Endothelial cell of umbilical vein (primary cell): ENCODE data around the gene CHSY3. TPM values are rescaled to one million over a fixed set of nuclear protein-coding genes. Genes with fewer than 3 reads are reported as not detected.

Experiments
- BruUV-seq: library from RNA; stranded (reverse); fragments of 400-500 nt; replicated peaks from 2 replicates; lab custom pipeline; 2021; lab: Mats Ljungman, UMichigan
- CTCF ChIA-PET: fragments of 300-600, 350-600 bp; sonication (Branson Sonifier 250); formaldehyde crosslinking; loops from one replicate; lab custom pipeline; 2021; ENCODE audit warnings: antibody characterized with exemption, inconsistent platforms; lab: Charles Lee
- POLR2A ChIA-PET: fragments of 300-600, 350-600 bp; sonication (Branson Sonifier 250); formaldehyde crosslinking; loops from one replicate; lab custom pipeline; 2021; ENCODE audit warnings: antibody characterized with exemption, inconsistent platforms; lab: Charles Lee
- DNase-seq: peaks from one replicate; pipeline ENCODE4 v3.0.0-alpha.2; 2011; ENCODE audit warnings: low read depth, low spot score
- FAIRE-seq: peaks from 2 replicates; lab custom pipeline; 2011; peaks lifted over from hg19 to GRCh38; lab: Jason Lieb, UNC
- H2AFZ ChIP-seq: 2 replicates; pipeline ENCODE4 v1.6.0; 2012; ENCODE audit warnings: low read depth, low read length, control low read depth, inconsistent platforms
- H3K27ac ChIP-seq: 2 replicates; pipeline ENCODE4 v1.5.1; 2011; ENCODE audit warnings: low read depth, mild to moderate bottlenecking, control low read depth, low read length, moderate library complexity; ENCODE audit not compliant: insufficient read depth
- H3K27me3 ChIP-seq, 2 experiments: 2 replicates each; pipeline versions ENCODE4 v1.6.0 to v1.6.1; 2011; ENCODE audit warnings: low read length in 2 of 2, mixed read lengths in 1 of 2; ENCODE audit not compliant: control insufficient read depth in 2 of 2, insufficient read depth in 2 of 2
- H3K36me3 ChIP-seq, 2 experiments: 2 replicates in 1 of 2; 3 replicates in 1 of 2; pipeline ENCODE4 v1.5.1; 2011; ENCODE audit warnings: low read length in 2 of 2, mild to moderate bottlenecking in 1 of 2, moderate library complexity in 1 of 2; ENCODE audit not compliant: control insufficient read depth in 2 of 2, insufficient read depth in 2 of 2; ENCODE audit errors: extremely low read depth in 1 of 2
- H3K4me1 ChIP-seq: 3 replicates; pipeline ENCODE4 v1.5.1; 2011; ENCODE audit warnings: mild to moderate bottlenecking, low read length; ENCODE audit not compliant: control insufficient read depth, insufficient read depth; ENCODE audit errors: extremely low read depth
- H3K4me2 ChIP-seq: 2 replicates; pipeline ENCODE4 v1.6.1; 2011; ENCODE audit warnings: low read length, control low read depth, mixed read lengths; ENCODE audit not compliant: insufficient read depth
- H3K4me3 ChIP-seq, 3 experiments: fragments of 200-600 bp in 1 of 3; sonication (generic), shearing (Covaris generic) in 1 of 3; replicated peaks in 1 of 3; 2 replicates each; pipeline ENCODE4 v1.5.1; 2011 to 2016; ENCODE audit warnings: control low read depth in 3 of 3, low read length in 3 of 3, mild to moderate bottlenecking in 2 of 3, inconsistent platforms in 1 of 3, low read depth in 1 of 3, moderate library complexity in 1 of 3; ENCODE audit not compliant: insufficient read depth in 1 of 3
- H3K79me2 ChIP-seq: 2 replicates; pipeline ENCODE4 v1.6.0; 2012; ENCODE audit warnings: low read length, inconsistent platforms; ENCODE audit not compliant: control insufficient read depth, insufficient read depth
- H3K9ac ChIP-seq: replicated peaks from 2 replicates; pipeline ENCODE3; 2011; ENCODE audit warnings: low read length, control low read depth; ENCODE audit not compliant: insufficient read depth; ENCODE audit errors: extremely low read depth
- H3K9me1 ChIP-seq: replicated peaks from 3 replicates; pipeline ENCODE4 v1.6.0; 2011; ENCODE audit warnings: mild to moderate bottlenecking, low read length; ENCODE audit not compliant: control insufficient read depth, insufficient read depth; ENCODE audit errors: extremely low read depth
- H3K9me3 ChIP-seq: replicated peaks from 2 replicates; pipeline ENCODE4 v1.5.1; 2012; ENCODE audit warnings: low read length, inconsistent platforms; ENCODE audit not compliant: control insufficient read depth, insufficient read depth
- H4K20me1 ChIP-seq: replicated peaks from 2 replicates; pipeline ENCODE3; 2011; ENCODE audit warnings: mild to moderate bottlenecking, low read length; ENCODE audit not compliant: control insufficient read depth, insufficient read depth; ENCODE audit errors: extremely low read depth
- CTCF ChIP-seq, 2 donors: IDR thresholded peaks; 1 replicate in 1 of 2; 2 replicates in 1 of 2; pipeline ENCODE4 v1.5.1; 2011; ENCODE audit warnings: low read length in 2 of 2, mild to moderate bottlenecking in 2 of 2, moderate library complexity in 2 of 2, control low read depth in 1 of 2, inconsistent platforms in 1 of 2, low read depth in 1 of 2; ENCODE audit not compliant: insufficient read depth in 1 of 2; ENCODE audit errors: extremely low read depth in 1 of 2
- EZH2 ChIP-seq: IDR thresholded peaks from 2 replicates; pipeline ENCODE4 v1.6.1; 2012; ENCODE audit warnings: borderline replicate concordance, low read depth, mild to moderate bottlenecking, moderate library complexity, low read length, inconsistent platforms; ENCODE audit not compliant: severe bottlenecking
- FOS ChIP-seq: IDR thresholded peaks from 2 replicates; pipeline ENCODE4 v1.6.1; 2011; ENCODE audit warnings: mild to moderate bottlenecking, low read length, moderate library complexity, borderline replicate concordance; ENCODE audit not compliant: insufficient read depth
- GATA2 ChIP-seq: IDR thresholded peaks from 2 replicates; pipeline ENCODE4 v1.7.0; 2011; ENCODE audit warnings: low read depth, mild to moderate bottlenecking, moderate library complexity, mixed read lengths, low read length; ENCODE audit not compliant: insufficient read length, insufficient read depth
- JUN ChIP-seq: IDR thresholded peaks from 2 replicates; pipeline ENCODE4 v1.6.1; 2011; ENCODE audit warnings: borderline replicate concordance, low read depth; ENCODE audit not compliant: insufficient read length, insufficient read depth
- MAX ChIP-seq: IDR thresholded peaks from 2 replicates; pipeline ENCODE4 v1.6.1; 2011; ENCODE audit not compliant: insufficient read depth, insufficient read length
- MYC ChIP-seq: IDR thresholded peaks from one replicate; pipeline ENCODE4 v1.6.1; 2011; ENCODE audit warnings: mild to moderate bottlenecking, low read depth, low read length
- POLR2A ChIP-seq: IDR thresholded peaks from 2 replicates; pipeline ENCODE4 v1.6.1; 2012; ENCODE audit warnings: low read depth, mild to moderate bottlenecking, control low read depth, low read length
- POLR2AphosphoS5 ChIP-seq: IDR thresholded peaks from 2 replicates; pipeline ENCODE4 v1.6.1; 2012; ENCODE audit warnings: low read depth, mild to moderate bottlenecking, control low read depth, low read length, moderate library complexity; ENCODE audit not compliant: insufficient read depth
- dilution Hi-C: fragments of 300-500 bp; cut with MboI; formaldehyde crosslinking; loops from one replicate; pipeline ENCODE4 v1.15.0; 2019; ENCODE audit warnings: low sequenced_read_pairs; ENCODE audit not compliant: extremely low pct_ligation_motif_present
- intact Hi-C: fragments of 100-400 bp; cut with micrococcal nuclease; formaldehyde crosslinking; loops from one replicate; pipeline ENCODE4 v1.10.0; 2022
- polyA plus RNA-seq, 4 experiments: library from polyadenylated mRNA; depleted of rRNA in 3 of 4; stranded (reverse) in 3 of 4; unstranded in 1 of 4; fragments of >200 nt; gene quantifications; 2 replicates each; pipeline versions ENCODE4 v1.2.1 to v1.2.3, GENCODE V29; 2011 to 2012; ENCODE audit warnings: missing spikeins in 1 of 4
- total RNA-seq: library from RNA; stranded (reverse); gene quantifications from 2 replicates; pipeline ENCODE4 v1.2.3, GENCODE V29; 2021

Gene CHSY3
- total and polyA plus RNA-seq, 2 donors (not counting 3 experiments of a cell fraction or from before 2014, with no cell fraction given), result 2.2 to 8.4 TPM

- DNase-seq (no peak), FAIRE-seq (no peak)
- intact Hi-C loops, result no loop called here
- Histone ChIP-seq H3K4me3 (no peak overlapping the region), H3K4me2 (no peak overlapping the region), H2AFZ (no peak overlapping the region), H4K20me1 (no peaks in the 10 kb centered on the region), H3K9me3 (no peaks in the 10 kb centered on the region), H3K27ac (no peak overlapping the region), H3K9me1 (no peaks in the 10 kb centered on the region), H3K79me2 (no peaks in the 10 kb centered on the region), H3K4me1 (no peaks in the 10 kb centered on the region), H3K9ac (no peak overlapping the region), H3K36me3 (no peaks in the 10 kb centered on the region), H3K27me3 (no peaks in the 10 kb centered on the region)
- TF ChIP-seq EZH2 (no peak), POLR2A (no peak), FOS (no peak), MAX (no peak), MYC (no peak), POLR2AphosphoS5 (no peak), CTCF (IDR thresholded peaks at IDR 0.05; ENCODE audit: extremely low read depth in 1 of 2, insufficient read depth in 1 of 2, low read depth in 1 of 2, low read length in 2 of 2) (no peak), GATA2 (no peak), JUN (no peak)
- BruUV-seq, result no TSS peak
- ChIA-PET POLR2A (no interaction called here), CTCF (no interaction called here)
- dilution Hi-C loops, result no loop called here
Measured at GRCh38 chr5:130158036-130158435, 253.8 kb downstream of the CHSY3 start.
